Measurements from ENCODE around the gene RAB36. TPM values are rescaled to one million over a fixed set of nuclear protein-coding genes. Genes with fewer than 3 reads are reported as not detected.

Gene RAB36
- polyA plus RNA-seq, 1 donor from 2014 or later: 3.2 TPM

- Histone ChIP-seq H2AFZ (ENCODE audit: low read depth, low read length) (no peak overlapping the region), H3K4me3 (ENCODE audit: low read length) (no peak overlapping the region), H3K9me2 (ENCODE audit: insufficient read depth, low read length) (no peaks in the 10 kb centered on the region), H3F3A (ENCODE audit: insufficient read depth, low read length, poor library complexity, severe bottlenecking) (no peaks in the 10 kb centered on the region), H3K27me3 (ENCODE audit: insufficient read depth, low read depth, low read length) (no peaks in the 10 kb centered on the region), H3K36me3 (ENCODE audit: insufficient read depth, low read length) (peaks cover 12% of the 10 kb centered on the region), H3K4me2 (ENCODE audit: low read length) (no peak overlapping the region), H3K27ac (ENCODE audit: low read length) (no peak overlapping the region), H4K20me1 (ENCODE audit: insufficient read depth) (peaks cover 26% of the 10 kb centered on the region), H3K79me2 (replicated peaks; ENCODE audit: insufficient read depth, low read length) (peaks cover 91% of the 10 kb centered on the region), H3K9ac (ENCODE audit: low read length) (no peak overlapping the region), H3K9me3 (ENCODE audit: low read length) (no peaks in the 10 kb centered on the region)
- no peak for TF ChIP-seq EZH2 (IDR thresholded peaks at IDR 0.05; ENCODE audit: borderline replicate concordance, insufficient read depth, low read length, poor library complexity, severe bottlenecking)
- no peak for TF ChIP-seq REST (IDR thresholded peaks at IDR 0.05; ENCODE audit: borderline replicate concordance)
- TF ChIP-seq EP300 (conservative IDR thresholded peaks at IDR 0.05; ENCODE audit: poor library complexity, severe bottlenecking): no peak
These were observed 42.8 kb downstream of the RAB36 start for GRCh38 chr22:23187871-23188700.

GRCh38 chr22:23190526-23190925 is 45.2 kb downstream of the RAB36 start:
- peaks cover 13% of the 10 kb centered on the region for H4K20me1 ChIP-seq (ENCODE audit: insufficient read depth)
- peaks cover 12% of the 10 kb centered on the region for H3K36me3 ChIP-seq (ENCODE audit: insufficient read depth, low read length)

More at GRCh38 chr22:23190526-23190925, 45.2 kb downstream of the RAB36 start:
- Histone ChIP-seq H3K9me3 (ENCODE audit: low read length) (no peaks in the 10 kb centered on the region), H3K27ac (ENCODE audit: low read length) (no peak overlapping the region), H3K9ac (ENCODE audit: low read length) (no peak overlapping the region), H2AFZ (ENCODE audit: low read depth, low read length) (no peak overlapping the region), H3K27me3 (ENCODE audit: insufficient read depth, low read depth, low read length) (no peaks in the 10 kb centered on the region), H3K79me2 (replicated peaks; ENCODE audit: insufficient read depth, low read length) (peaks cover 80% of the 10 kb centered on the region), H3K9me2 (ENCODE audit: insufficient read depth, low read length) (no peaks in the 10 kb centered on the region), H3K4me3 (ENCODE audit: low read length) (no peak overlapping the region), H3F3A (ENCODE audit: insufficient read depth, low read length, poor library complexity, severe bottlenecking) (no peaks in the 10 kb centered on the region), H3K4me2 (ENCODE audit: low read length) (no peak overlapping the region)
- no peak for TF ChIP-seq TAF1 (IDR thresholded peaks at IDR 0.05; ENCODE audit: low read depth)
- no peak for TF ChIP-seq EZH2 (IDR thresholded peaks at IDR 0.05; ENCODE audit: borderline replicate concordance, insufficient read depth, low read length, poor library complexity, severe bottlenecking)
- no peak for TF ChIP-seq POLR2AphosphoS5 (IDR thresholded peaks at IDR 0.05)
- TF ChIP-seq CTCF (IDR thresholded peaks at IDR 0.05; ENCODE audit: poor library complexity, severe bottlenecking): no peak
- TF ChIP-seq EP300 (conservative IDR thresholded peaks at IDR 0.05; ENCODE audit: poor library complexity, severe bottlenecking): no peak
- TF ChIP-seq MXI1 (conservative IDR thresholded peaks at IDR 0.05; ENCODE audit: poor library complexity, severe bottlenecking): no peak
- no peak for TF ChIP-seq SMC3 (conservative IDR thresholded peaks at IDR 0.05; ENCODE audit: poor library complexity)
- no peak for TF ChIP-seq REST (IDR thresholded peaks at IDR 0.05; ENCODE audit: borderline replicate concordance)
- TF ChIP-seq RAD21 (conservative IDR thresholded peaks at IDR 0.05): no peak

Data from neural cell (in vitro differentiated cells).